Right lobe of liver (tissue), 4 donors: ENCODE data around the gene GRIK2.

Experiments used
- CTCF ChIP-seq, 4 donors: fragments of 200-600 bp in 3 of 4; fragments of 450-650 bp in 1 of 4; IDR thresholded peaks; one replicate each; pipeline versions ENCODE4 v1.5.1 to v1.8.0; 2016 to 2022; ENCODE audit warnings: antibody characterized with exemption in 4 of 4, mild to moderate bottlenecking in 2 of 4
- POLR2A ChIP-seq: fragments of 450-650 bp; IDR thresholded peaks from one replicate; pipeline ENCODE4 v1.6.1; 2017; ENCODE audit warnings: antibody characterized with exemption, mild to moderate bottlenecking
- donor health status: DM: no; HTN: no; CAD: no.
- donor health status: DM: no; HTN: no; CAD: no.
- donor health status: DM: no; HTN: yes; CAD: no.

- TF ChIP-seq POLR2A (no peak), CTCF (IDR thresholded peaks at IDR 0.05) (no peak)
Observed at GRCh38 chr6:101517632-101518031, 124.1 kb downstream of the GRIK2 start.
